NB4 (cell line): ENCODE data around the gene SCML1.

ENCODE experiments used
- DNase-seq: peaks from one replicate; pipeline ENCODE4 v3.0.0; 2010; ENCODE audit warnings: low read depth
- H3K4me3 ChIP-seq: one replicate; pipeline ENCODE4 v1.5.1; 2011; ENCODE audit warnings: mild to moderate bottlenecking, low read depth, low read length, moderate library complexity
- MYC ChIP-seq: IDR thresholded peaks from 2 replicates; pipeline ENCODE4 v1.6.1; 2011; ENCODE audit warnings: low read depth, low read length
- POLR2A ChIP-seq: IDR thresholded peaks from 2 replicates; pipeline ENCODE4 v1.6.1; 2011; ENCODE audit warnings: mild to moderate bottlenecking; ENCODE audit not compliant: insufficient read length; ENCODE audit errors: extremely low read depth
- TF ChIP-seq, protein P1 (sequence below): IDR thresholded peaks from 2 replicates; pipeline ENCODE4 v1.6.1; 2011; ENCODE audit warnings: low read depth, low read length
- TF ChIP-seq, protein P2 (sequence below): IDR thresholded peaks from one replicate; pipeline ENCODE4 v1.5.1; 2012; ENCODE audit warnings: low read depth, low read length

Gene SCML1

DNA sequence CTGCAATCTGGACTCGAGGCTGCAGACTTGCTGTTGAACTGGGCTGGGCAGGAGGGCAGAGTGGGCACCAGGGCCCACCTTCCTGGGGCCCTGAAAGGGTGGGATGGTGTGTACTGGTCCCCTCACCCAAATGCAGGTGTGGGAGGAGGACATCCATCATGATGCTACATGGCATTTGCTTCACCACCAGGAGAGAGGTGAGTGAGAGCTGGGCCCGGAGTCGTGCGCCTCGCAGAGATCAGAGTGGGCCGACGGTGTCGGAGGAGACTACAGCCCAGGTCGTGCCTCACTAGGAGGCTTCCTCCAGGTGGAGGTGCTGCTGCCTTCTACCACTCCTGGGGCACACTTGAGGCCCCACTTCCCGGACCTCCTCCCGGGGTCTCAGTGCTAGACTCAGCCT, 50.3 kb downstream of the SCML1 start:
- H3K4me3 ChIP-seq: no peak overlapping the region
- no peak for DNase-seq
- TF ChIP-seq POLR2A (no peak), MYC (no peak)
- TF ChIP-seq, protein P1, sequence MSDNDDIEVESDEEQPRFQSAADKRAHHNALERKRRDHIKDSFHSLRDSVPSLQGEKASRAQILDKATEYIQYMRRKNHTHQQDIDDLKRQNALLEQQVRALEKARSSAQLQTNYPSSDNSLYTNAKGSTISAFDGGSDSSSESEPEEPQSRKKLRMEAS: no peak
- TF ChIP-seq, protein P2, sequence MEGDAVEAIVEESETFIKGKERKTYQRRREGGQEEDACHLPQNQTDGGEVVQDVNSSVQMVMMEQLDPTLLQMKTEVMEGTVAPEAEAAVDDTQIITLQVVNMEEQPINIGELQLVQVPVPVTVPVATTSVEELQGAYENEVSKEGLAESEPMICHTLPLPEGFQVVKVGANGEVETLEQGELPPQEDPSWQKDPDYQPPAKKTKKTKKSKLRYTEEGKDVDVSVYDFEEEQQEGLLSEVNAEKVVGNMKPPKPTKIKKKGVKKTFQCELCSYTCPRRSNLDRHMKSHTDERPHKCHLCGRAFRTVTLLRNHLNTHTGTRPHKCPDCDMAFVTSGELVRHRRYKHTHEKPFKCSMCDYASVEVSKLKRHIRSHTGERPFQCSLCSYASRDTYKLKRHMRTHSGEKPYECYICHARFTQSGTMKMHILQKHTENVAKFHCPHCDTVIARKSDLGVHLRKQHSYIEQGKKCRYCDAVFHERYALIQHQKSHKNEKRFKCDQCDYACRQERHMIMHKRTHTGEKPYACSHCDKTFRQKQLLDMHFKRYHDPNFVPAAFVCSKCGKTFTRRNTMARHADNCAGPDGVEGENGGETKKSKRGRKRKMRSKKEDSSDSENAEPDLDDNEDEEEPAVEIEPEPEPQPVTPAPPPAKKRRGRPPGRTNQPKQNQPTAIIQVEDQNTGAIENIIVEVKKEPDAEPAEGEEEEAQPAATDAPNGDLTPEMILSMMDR: no peak

DNA sequence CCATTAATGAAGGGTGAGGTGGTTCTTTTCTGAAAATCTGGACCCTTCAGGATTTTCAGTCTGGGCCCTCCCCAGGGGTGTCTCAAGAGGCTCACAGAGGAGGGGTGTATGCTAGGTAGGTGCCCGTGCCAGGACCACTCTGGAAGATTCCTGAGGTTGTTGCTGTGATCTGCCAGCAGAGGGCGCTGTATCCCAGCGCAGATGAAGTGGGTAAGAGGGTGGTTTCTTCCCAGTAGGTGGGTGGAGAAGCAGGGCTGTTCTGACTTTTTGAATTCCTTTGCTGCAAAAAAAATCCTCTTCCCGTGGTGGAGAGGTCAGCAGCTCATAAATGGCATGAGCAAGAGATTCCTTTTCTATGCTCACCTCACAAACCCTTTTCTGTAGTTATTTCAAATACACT, 51.1 kb downstream of the SCML1 start:
- H3K4me3 ChIP-seq: no peak overlapping the region
- peak; percentile 48 for DNase-seq
- no peak for TF ChIP-seq MYC
- TF ChIP-seq, protein P2: peak; percentile 70

DNA sequence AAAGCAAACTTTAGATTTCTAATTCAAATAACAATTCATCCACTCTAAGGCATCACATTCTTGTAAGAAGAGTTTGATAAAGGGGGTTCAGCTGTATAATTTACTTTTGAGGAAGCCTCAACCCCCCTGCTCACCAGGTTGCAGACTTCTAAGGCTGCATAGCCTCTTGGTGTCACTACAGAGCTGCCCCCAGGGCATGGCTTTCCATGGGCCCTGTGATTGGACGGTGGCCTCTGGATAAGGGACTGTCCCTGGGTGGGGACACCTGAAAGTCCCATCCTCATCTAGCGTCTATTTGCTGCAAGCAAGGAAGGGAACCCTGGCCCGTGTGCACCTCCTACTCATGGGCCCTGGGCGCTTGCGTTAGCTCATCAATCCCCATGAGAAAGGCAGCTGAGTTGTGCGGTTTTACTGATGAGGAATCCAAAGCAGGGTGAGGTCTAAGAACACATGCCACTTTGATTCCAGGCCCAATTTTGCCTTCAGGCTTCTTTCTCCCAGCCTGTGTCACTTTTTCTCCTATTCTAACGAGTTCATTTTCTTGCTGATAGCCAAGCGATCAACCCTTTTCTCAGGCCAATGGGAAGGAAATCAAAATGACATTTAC, 51.8 kb downstream of the SCML1 start:
- H3K4me3 ChIP-seq: no peak overlapping the region
- no peak for TF ChIP-seq MYC
- TF ChIP-seq POLR2A: no peak
- TF ChIP-seq, protein P1: no peak
- DNase-seq: peak; percentile 22

DNA sequence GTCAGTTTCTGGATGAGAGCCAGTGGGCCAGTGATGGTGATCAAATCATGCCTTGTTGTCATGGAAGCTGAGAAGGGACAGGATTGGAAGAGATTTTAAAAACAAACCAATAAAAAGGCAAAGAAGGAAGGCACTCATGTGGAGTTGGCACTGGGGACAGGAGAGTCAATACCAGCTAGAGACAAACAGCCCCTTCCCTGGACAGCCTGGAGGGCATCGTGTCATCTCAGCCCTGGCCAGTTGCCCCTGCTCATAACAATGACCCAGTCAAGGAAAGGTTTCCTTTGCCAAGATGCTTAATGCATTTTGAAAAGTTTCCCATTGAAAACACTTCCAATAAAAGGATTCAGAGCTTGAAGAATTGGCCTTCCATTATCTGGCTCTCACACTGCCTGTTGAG, 55.5 kb downstream of the SCML1 start:
- no peak for DNase-seq
- TF ChIP-seq POLR2A: no peak
- TF ChIP-seq, protein P2: no peak
- TF ChIP-seq, protein P1: no peak
- no peak for TF ChIP-seq MYC
- no peak overlapping the region for H3K4me3 ChIP-seq

DNA sequence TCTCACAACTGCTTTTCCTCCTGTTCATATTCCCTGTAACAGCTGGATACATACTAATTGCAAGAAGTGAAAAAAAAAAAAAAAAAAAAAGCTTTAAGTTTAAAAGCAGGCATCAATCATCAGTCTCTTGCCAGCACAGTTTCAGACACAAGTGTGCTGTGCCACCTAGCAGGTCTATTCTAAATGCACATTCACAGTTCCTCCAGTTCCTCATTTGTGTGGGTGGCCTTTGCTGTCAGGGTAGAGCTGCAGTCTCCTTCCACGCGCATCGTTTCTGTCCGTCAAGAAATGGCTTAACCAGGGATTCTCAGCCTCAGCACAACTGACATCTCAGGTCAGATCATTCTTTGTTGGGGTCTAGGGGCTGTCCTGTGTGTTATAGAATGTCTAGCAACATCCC, 61.6 kb downstream of the SCML1 start:
- DNase-seq: no peak
- no peak overlapping the region for H3K4me3 ChIP-seq
- TF ChIP-seq, protein P2: no peak
- TF ChIP-seq POLR2A (no peak), MYC (no peak)

DNA sequence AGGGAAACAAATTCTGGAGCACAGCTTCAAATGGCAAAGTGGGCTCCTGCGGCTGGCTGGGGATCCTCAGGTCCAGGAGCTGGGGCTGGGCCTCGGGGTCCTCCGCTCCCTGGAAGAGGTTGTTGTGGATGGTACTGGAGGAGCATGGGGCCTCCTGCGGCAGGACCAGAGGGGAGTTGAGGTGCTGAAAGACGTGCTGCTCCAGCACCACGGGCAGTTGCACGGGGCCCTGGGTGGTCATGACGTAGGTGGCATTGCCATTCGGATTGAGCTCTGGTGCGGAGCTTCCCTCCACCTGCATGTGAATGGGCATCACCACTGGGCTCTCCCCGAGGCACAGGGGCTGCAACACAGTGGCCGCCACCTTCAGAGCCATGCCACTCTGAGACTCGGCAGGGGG, 64.1 kb downstream of the SCML1 start:
- TF ChIP-seq POLR2A: no peak
- TF ChIP-seq, protein P1: no peak
- TF ChIP-seq MYC: no peak
- TF ChIP-seq, protein P2: no peak
- no peak for DNase-seq

More for the DNA sequence above, 64.1 kb downstream of the SCML1 start:
- H3K4me3 ChIP-seq: no peak overlapping the region
